MCF 10A (cell line): ENCODE results near the gene RALGDS. TPM values are rescaled to one million over a fixed set of nuclear protein-coding genes. Genes with fewer than 3 reads are reported as not detected.

Source experiments
- BruUV-seq: library from RNA; stranded (reverse); fragments of 400-500 nt; replicated peaks from 2 replicates; lab custom pipeline; 2021; lab: Mats Ljungman, UMichigan
- CTCF ChIA-PET: fragments of 300-600 bp; sonication (Branson Sonifier 250); formaldehyde crosslinking; extraction: SDS; loops from one replicate; lab custom pipeline; 2021; ENCODE audit warnings: antibody characterized with exemption, inconsistent platforms; lab: Yijun Ruan, JAX
- POLR2A ChIA-PET: fragments of 300-600, 350-650 bp; sonication (Branson Sonifier 250); formaldehyde crosslinking; extraction: SDS; loops from one replicate; lab custom pipeline; 2020; ENCODE audit warnings: antibody characterized with exemption, inconsistent platforms; lab: Yijun Ruan, JAX
- DNase-seq: peaks from one replicate; pipeline ENCODE4 v3.0.0-alpha.2; 2018; ENCODE audit not compliant: unreplicated experiment
- H3K27ac Mint-ChIP-seq: one replicate; pipeline ENCODE4 v1.8.0; 2022; ENCODE audit warnings: mild to moderate bottlenecking, low read depth, mixed read lengths; ENCODE audit not compliant: unreplicated experiment
- H3K27me3 Mint-ChIP-seq: one replicate; pipeline ENCODE4 v1.8.0; 2022; ENCODE audit warnings: mixed read lengths; ENCODE audit not compliant: insufficient read depth, unreplicated experiment
- H3K36me3 Mint-ChIP-seq: one replicate; pipeline ENCODE4 v1.8.0; 2022; ENCODE audit warnings: mild to moderate bottlenecking, moderate library complexity, mixed read lengths; ENCODE audit not compliant: insufficient read depth, unreplicated experiment
- H3K4me1 Mint-ChIP-seq: one replicate; pipeline ENCODE4 v1.8.0; 2022; ENCODE audit warnings: mixed read lengths; ENCODE audit not compliant: insufficient read depth, unreplicated experiment
- H3K4me3 Mint-ChIP-seq: one replicate; pipeline ENCODE4 v1.8.0; 2022; ENCODE audit warnings: mild to moderate bottlenecking, moderate library complexity, mixed read lengths; ENCODE audit not compliant: unreplicated experiment
- H3K9me3 Mint-ChIP-seq: one replicate; pipeline ENCODE4 v1.8.0; 2022; ENCODE audit warnings: mixed read lengths; ENCODE audit not compliant: unreplicated experiment
- CTCF ChIP-seq: fragments of 200-600 bp; IDR thresholded peaks from one replicate; pipeline ENCODE4 v1.8.0; 2022; ENCODE audit warnings: antibody characterized with exemption, mild to moderate bottlenecking; ENCODE audit not compliant: unreplicated experiment
- intact Hi-C: fragments of 100-400 bp; cut with micrococcal nuclease; formaldehyde crosslinking; loops from 2 replicates; pipeline ENCODE4 v1.14.1; 2022
- total RNA-seq: library from RNA; stranded (reverse); gene quantifications from 2 replicates; pipeline ENCODE4 v1.2.3, GENCODE V29; 2022

The RALGDS gene
- total RNA-seq, 1 experiment from 2014 or later, result 14.2 TPM

GRCh38 chr9:133141833-133142595, 21.0 kb upstream of the RALGDS start:
- Mint-ChIP-seq H3K27me3 (no peaks in the 10 kb centered on the region), H3K36me3 (no peaks in the 10 kb centered on the region), H3K4me3 (no peak overlapping the region), H3K9me3 (no peaks in the 10 kb centered on the region), H3K4me1 (peaks cover 8% of the 10 kb centered on the region), H3K27ac (no peak overlapping the region)
- TF ChIP-seq CTCF, result no peak
- DNase-seq, result no peak
- ChIA-PET CTCF (interaction anchor here (0.6 to 7.9 kb wide), 4 partner anchors 8 to 1732 kb away, joined by 3 to 119 read pairs (median 9); no protein-coding TSS in a partner anchor), POLR2A (interaction anchor here (1.9 kb wide), 1 partner anchor 8 kb away, joined by 7 read pairs; no protein-coding TSS in a partner anchor)
- intact Hi-C loops, result no loop called here
- no TSS peak for BruUV-seq

DNA sequence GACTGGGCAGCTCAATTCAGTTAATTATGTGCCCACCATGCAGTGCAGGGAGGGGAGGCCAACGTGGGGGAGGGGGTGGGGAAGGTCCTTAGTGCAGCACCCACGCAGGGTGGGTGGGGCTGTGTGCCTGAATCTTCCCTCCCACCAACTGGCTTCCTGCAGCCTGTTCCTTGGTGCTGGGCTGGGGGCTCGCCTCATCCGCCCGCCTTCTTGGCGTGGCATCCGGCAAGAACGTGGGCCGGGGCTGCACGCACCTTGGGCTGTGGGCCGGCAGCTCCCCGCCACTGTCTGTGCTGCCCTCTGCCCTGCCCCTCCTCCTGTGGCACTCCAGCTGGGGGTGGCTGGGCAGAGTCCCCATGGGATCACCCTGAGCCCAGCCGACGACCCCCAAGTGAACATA, 19.6 kb upstream of the RALGDS start:
- BruUV-seq, result no TSS peak
- H3K9me3 Mint-ChIP-seq, result no peaks in the 10 kb centered on the region
- no peak for TF ChIP-seq CTCF
- H3K4me3 Mint-ChIP-seq, result no peak overlapping the region
- no peak overlapping the region for H3K27ac Mint-ChIP-seq
- ChIA-PET POLR2A (no interaction called here), CTCF (interaction anchor here (1.4 kb wide), 1 partner anchor 38 kb away, joined by 6 read pairs; no protein-coding TSS in a partner anchor)
- H3K4me1 Mint-ChIP-seq, result peaks cover 15% of the 10 kb centered on the region
- no peak for DNase-seq
- peaks cover 5% of the 10 kb centered on the region for H3K36me3 Mint-ChIP-seq
- intact Hi-C loops, result no loop called here
- no peaks in the 10 kb centered on the region for H3K27me3 Mint-ChIP-seq

DNA sequence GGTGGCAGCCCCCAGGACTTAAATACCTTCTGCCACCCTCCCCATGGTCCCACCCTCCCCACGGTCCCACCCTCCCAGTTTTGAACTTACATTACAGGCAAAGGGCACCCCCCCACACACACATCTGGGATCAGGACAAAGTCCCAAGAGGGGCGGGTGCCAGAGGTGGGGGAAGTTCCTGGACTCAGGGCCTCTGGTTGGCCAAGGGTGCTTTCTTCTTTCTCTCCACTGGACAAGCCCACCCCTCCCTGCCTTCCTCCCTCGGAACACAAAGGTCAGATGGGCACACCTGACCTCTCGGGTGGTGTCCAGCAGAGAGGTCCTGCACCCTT, 19.1 kb upstream of the RALGDS start:
- Mint-ChIP-seq H3K27me3 (no peaks in the 10 kb centered on the region), H3K36me3 (peaks cover 8% of the 10 kb centered on the region), H3K27ac (no peak overlapping the region), H3K4me1 (peaks cover 19% of the 10 kb centered on the region), H3K9me3 (no peaks in the 10 kb centered on the region), H3K4me3 (no peak overlapping the region)
- TF ChIP-seq CTCF, result no peak
- no TSS peak for BruUV-seq
- POLR2A ChIA-PET, result no interaction called here
- intact Hi-C loops, result no loop called here
- CTCF ChIA-PET, result interaction anchor here (1.4 kb wide), 1 partner anchor 37 kb away, joined by 6 read pairs; no protein-coding TSS in a partner anchor
- no peak for DNase-seq

DNA sequence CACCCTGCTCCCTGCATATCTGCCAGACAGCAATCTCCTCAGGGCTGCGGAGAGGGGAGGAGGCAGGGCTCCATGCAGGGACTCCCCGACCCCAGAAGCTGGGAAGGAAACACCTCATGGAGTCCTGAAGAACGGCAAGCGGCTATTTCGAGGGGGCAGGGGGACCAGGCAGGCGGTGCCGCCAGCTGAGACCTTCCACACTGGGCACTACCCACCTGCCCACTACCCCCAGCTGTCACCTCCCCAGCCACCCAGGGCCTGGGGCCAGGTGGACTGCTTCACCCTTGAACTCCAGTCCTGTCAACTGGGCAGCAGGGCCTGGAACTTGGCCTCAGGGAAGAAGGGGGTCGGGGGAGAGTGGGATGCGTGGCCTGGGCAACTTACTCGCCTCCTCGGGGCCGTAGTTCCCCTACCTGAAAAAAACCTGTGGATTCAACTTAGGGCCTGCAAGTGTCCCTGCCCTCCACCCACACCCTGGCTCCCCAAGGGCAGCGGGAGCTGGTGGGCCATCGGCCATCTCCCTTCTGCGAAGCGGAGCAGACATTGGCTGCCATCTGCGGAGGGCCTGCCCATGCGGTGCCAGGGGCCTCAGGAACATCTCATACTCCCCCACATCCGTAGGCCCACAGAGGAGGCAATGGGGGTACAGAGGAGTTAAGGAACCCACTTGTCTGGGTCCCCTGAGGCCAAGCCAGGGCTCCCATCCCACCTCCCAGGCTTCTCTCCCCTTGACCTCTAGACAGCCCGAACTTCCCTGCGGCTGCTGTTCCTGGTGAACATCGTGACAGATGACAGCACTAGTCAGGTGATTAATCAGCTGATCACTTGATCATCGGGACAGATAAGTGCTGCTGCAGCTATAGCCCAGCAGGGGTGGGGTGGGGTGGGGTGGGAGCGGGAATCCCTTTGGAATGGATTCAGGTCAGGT, 18.5 kb upstream of the RALGDS start:
- POLR2A ChIA-PET, result no interaction called here
- Mint-ChIP-seq H3K4me3 (no peak overlapping the region), H3K36me3 (peaks cover 8% of the 10 kb centered on the region), H3K4me1 (peaks cover 25% of the 10 kb centered on the region), H3K9me3 (no peaks in the 10 kb centered on the region), H3K27me3 (no peaks in the 10 kb centered on the region), H3K27ac (no peak overlapping the region)
- intact Hi-C loops, result no loop called here
- DNase-seq, result no peak
- TF ChIP-seq CTCF, result no peak
- no TSS peak for BruUV-seq
- CTCF ChIA-PET, result interaction anchor here (1.3 to 1.4 kb wide), 2 partner anchors 7 to 37 kb away, joined by 6 to 9 read pairs; no protein-coding TSS in a partner anchor
